Tibial nerve (tissue), 3 donors: ENCODE results near the gene TMC2.

Experiments used
- POLR2A ChIP-seq, 2 donors: fragments of 450-650 bp; IDR thresholded peaks; one replicate each; pipeline ENCODE4 v1.6.1; 2017; ENCODE audit warnings: antibody characterized with exemption in 2 of 2, mild to moderate bottlenecking in 2 of 2, moderate library complexity in 2 of 2
- TF ChIP-seq, protein P1 (sequence below), 5 experiments: fragments of 200-600 bp in 3 of 5; fragments of 450-650 bp in 2 of 5; sonication (generic) in 3 of 5; IDR thresholded peaks; one replicate each; pipeline ENCODE4 v1.5.1; 2016 to 2019; ENCODE audit warnings: antibody characterized with exemption in 5 of 5, mild to moderate bottlenecking in 3 of 5, moderate library complexity in 2 of 5

DNA sequence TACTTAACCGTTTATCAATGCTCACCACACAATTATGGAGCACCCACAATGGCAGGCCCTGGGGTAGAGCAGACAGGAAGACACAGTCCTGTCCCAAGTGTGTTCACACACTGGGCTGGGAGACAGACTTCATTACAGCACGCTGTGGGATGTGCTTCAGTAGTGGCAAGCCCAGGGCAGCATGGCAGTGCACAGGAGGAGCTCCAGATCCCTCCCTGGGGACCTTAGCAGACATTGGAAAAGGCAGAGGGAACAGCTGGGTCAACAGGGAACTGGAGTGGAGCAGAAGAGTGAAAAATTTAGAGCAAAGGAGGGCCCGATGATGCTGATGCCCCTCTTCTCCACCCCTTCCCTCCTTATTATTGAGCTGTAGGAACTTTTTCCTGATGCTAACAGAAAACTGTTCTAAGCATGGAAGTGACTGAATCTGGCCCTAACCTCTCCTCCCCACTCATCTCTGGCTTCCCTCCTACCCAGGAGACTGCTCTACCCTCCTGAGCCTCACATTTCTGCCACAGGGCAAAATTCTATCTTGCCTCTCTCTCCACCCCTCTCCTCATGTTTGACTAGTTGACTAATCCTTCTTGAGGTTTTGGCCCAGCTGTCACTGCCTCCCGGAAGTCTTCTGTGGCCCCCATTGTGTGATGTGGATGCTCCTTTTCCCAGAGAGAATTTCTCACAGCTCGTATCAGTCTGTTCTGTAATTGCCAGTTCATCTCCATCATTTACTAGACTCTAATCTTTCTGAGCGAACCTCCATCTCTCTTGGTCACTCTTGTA is 74.8 kb downstream of the TMC2 start:
- TF ChIP-seq, protein P1, sequence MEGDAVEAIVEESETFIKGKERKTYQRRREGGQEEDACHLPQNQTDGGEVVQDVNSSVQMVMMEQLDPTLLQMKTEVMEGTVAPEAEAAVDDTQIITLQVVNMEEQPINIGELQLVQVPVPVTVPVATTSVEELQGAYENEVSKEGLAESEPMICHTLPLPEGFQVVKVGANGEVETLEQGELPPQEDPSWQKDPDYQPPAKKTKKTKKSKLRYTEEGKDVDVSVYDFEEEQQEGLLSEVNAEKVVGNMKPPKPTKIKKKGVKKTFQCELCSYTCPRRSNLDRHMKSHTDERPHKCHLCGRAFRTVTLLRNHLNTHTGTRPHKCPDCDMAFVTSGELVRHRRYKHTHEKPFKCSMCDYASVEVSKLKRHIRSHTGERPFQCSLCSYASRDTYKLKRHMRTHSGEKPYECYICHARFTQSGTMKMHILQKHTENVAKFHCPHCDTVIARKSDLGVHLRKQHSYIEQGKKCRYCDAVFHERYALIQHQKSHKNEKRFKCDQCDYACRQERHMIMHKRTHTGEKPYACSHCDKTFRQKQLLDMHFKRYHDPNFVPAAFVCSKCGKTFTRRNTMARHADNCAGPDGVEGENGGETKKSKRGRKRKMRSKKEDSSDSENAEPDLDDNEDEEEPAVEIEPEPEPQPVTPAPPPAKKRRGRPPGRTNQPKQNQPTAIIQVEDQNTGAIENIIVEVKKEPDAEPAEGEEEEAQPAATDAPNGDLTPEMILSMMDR (IDR thresholded peaks at IDR 0.05) = no peak
- TF ChIP-seq POLR2A (IDR thresholded peaks at IDR 0.05) = no peak
